ENCODE data around the gene CHCHD3.

CHCHD3 gene

DNA sequence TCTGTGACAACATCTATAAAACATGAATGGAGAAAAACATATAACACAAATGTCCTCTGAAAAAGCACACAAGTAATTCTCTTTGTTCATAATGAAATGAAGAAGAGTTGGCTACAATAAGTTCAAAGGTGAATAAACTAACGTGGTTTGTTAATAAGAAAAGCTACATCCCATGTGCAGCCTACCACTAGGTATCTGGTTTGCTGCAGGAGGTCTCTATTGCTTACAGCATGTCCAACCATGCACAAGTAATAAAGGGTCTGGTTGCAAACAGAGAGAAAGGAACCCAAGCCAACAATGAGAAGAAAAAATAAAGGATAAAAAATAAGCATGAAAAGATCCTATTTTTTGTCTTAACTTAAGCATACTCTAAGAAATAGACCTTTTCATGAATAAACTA, 139.2 kb downstream of the CHCHD3 start:
- no peak overlapping the region for H3K4me3 ChIP-seq (ENCODE audit: low read length)
- no peaks in the 10 kb centered on the region for H3K36me3 ChIP-seq (replicated peaks; ENCODE audit: low read depth, low read length)
- no peak overlapping the region for H3K27ac ChIP-seq (ENCODE audit: low read length)
- H3K4me2 ChIP-seq (ENCODE audit: low read length): no peak overlapping the region
- H4K20me1 ChIP-seq (ENCODE audit: insufficient read depth, low read length): no peaks in the 10 kb centered on the region
- no peak for TF ChIP-seq EZH2phosphoT487 (IDR thresholded peaks at IDR 0.05; ENCODE audit: low read depth)
- TF ChIP-seq, protein P1, sequence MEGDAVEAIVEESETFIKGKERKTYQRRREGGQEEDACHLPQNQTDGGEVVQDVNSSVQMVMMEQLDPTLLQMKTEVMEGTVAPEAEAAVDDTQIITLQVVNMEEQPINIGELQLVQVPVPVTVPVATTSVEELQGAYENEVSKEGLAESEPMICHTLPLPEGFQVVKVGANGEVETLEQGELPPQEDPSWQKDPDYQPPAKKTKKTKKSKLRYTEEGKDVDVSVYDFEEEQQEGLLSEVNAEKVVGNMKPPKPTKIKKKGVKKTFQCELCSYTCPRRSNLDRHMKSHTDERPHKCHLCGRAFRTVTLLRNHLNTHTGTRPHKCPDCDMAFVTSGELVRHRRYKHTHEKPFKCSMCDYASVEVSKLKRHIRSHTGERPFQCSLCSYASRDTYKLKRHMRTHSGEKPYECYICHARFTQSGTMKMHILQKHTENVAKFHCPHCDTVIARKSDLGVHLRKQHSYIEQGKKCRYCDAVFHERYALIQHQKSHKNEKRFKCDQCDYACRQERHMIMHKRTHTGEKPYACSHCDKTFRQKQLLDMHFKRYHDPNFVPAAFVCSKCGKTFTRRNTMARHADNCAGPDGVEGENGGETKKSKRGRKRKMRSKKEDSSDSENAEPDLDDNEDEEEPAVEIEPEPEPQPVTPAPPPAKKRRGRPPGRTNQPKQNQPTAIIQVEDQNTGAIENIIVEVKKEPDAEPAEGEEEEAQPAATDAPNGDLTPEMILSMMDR (IDR thresholded peaks at IDR 0.05; ENCODE audit: low read depth, low read length): no peak
- H3K4me1 ChIP-seq (ENCODE audit: low read length): peaks cover 9% of the 10 kb centered on the region
- no peak overlapping the region for H2AFZ ChIP-seq (ENCODE audit: low read depth, low read length)
- H3K9me3 ChIP-seq (ENCODE audit: insufficient read depth, low read length): no peaks in the 10 kb centered on the region
- no peaks in the 10 kb centered on the region for H3K79me2 ChIP-seq (ENCODE audit: low read length)
- no peak overlapping the region for H3K9ac ChIP-seq (ENCODE audit: low read length)
- no peaks in the 10 kb centered on the region for H3K27me3 ChIP-seq (ENCODE audit: low read depth, low read length)

GRCh38 chr7:132941905-132942304, 140.0 kb downstream of the CHCHD3 start:
- Histone ChIP-seq H3K79me2 (ENCODE audit: low read length) (no peaks in the 10 kb centered on the region), H2AFZ (ENCODE audit: low read depth, low read length) (no peak overlapping the region), H3K4me1 (ENCODE audit: low read length) (peaks cover 9% of the 10 kb centered on the region), H3K4me3 (ENCODE audit: low read length) (no peak overlapping the region), H3K36me3 (replicated peaks; ENCODE audit: low read depth, low read length) (no peaks in the 10 kb centered on the region), H3K4me2 (ENCODE audit: low read length) (no peak overlapping the region), H4K20me1 (ENCODE audit: insufficient read depth, low read length) (no peaks in the 10 kb centered on the region), H3K9me3 (ENCODE audit: insufficient read depth, low read length) (no peaks in the 10 kb centered on the region), H3K27me3 (ENCODE audit: low read depth, low read length) (no peaks in the 10 kb centered on the region), H3K27ac (ENCODE audit: low read length) (no peak overlapping the region), H3K9ac (ENCODE audit: low read length) (no peak overlapping the region)
- no peak for TF ChIP-seq EZH2phosphoT487 (IDR thresholded peaks at IDR 0.05; ENCODE audit: low read depth)
- TF ChIP-seq, protein P1 (IDR thresholded peaks at IDR 0.05; ENCODE audit: low read depth, low read length): no peak

GRCh38 chr7:132941428-132941827, 140.5 kb downstream of the CHCHD3 start:
- TF ChIP-seq, protein P1 (IDR thresholded peaks at IDR 0.05; ENCODE audit: low read depth, low read length): no peak
- H3K4me2 ChIP-seq (ENCODE audit: low read length): no peak overlapping the region; the same call in 1 of the 2 replicates

GRCh38 chr7:132940084-132940483, 141.8 kb downstream of the CHCHD3 start:
- no peak overlapping the region for H2AFZ ChIP-seq (ENCODE audit: low read depth, low read length)
- H3K79me2 ChIP-seq (ENCODE audit: low read length): no peaks in the 10 kb centered on the region
- H3K9me3 ChIP-seq (ENCODE audit: insufficient read depth, low read length): no peaks in the 10 kb centered on the region
- H3K4me2 ChIP-seq (ENCODE audit: low read length): no peak overlapping the region
- no peaks in the 10 kb centered on the region for H4K20me1 ChIP-seq (ENCODE audit: insufficient read depth, low read length)
- H3K9ac ChIP-seq (ENCODE audit: low read length): no peak overlapping the region
- peaks cover 8% of the 10 kb centered on the region for H3K36me3 ChIP-seq (replicated peaks; ENCODE audit: low read depth, low read length)
- no peak overlapping the region for H3K4me3 ChIP-seq (ENCODE audit: low read length)
- no peaks in the 10 kb centered on the region for H3K27me3 ChIP-seq (ENCODE audit: low read depth, low read length)
- TF ChIP-seq, protein P1 (IDR thresholded peaks at IDR 0.05; ENCODE audit: low read depth, low read length): no peak
- TF ChIP-seq EZH2phosphoT487 (IDR thresholded peaks at IDR 0.05; ENCODE audit: low read depth): no peak
- H3K27ac ChIP-seq (ENCODE audit: low read length): no peak overlapping the region
- H3K4me1 ChIP-seq (ENCODE audit: low read length): peaks cover 9% of the 10 kb centered on the region

More at GRCh38 chr7:132941428-132941827, 140.5 kb downstream of the CHCHD3 start:
- H3K9me3 ChIP-seq (ENCODE audit: insufficient read depth, low read length): no peaks in the 10 kb centered on the region
- H3K9ac ChIP-seq (ENCODE audit: low read length): no peak overlapping the region
- no peaks in the 10 kb centered on the region for H3K36me3 ChIP-seq (replicated peaks; ENCODE audit: low read depth, low read length)
- H3K27ac ChIP-seq (ENCODE audit: low read length): no peak overlapping the region
- H4K20me1 ChIP-seq (ENCODE audit: insufficient read depth, low read length): no peaks in the 10 kb centered on the region
- H3K4me3 ChIP-seq (ENCODE audit: low read length): no peak overlapping the region
- H3K4me1 ChIP-seq (ENCODE audit: low read length): peaks cover 9% of the 10 kb centered on the region
- H2AFZ ChIP-seq (ENCODE audit: low read depth, low read length): no peak overlapping the region
- no peaks in the 10 kb centered on the region for H3K79me2 ChIP-seq (ENCODE audit: low read length)
- no peaks in the 10 kb centered on the region for H3K27me3 ChIP-seq (ENCODE audit: low read depth, low read length)
